ENCODE measurements around the gene CORO1C. TPM values are rescaled to one million over a fixed set of nuclear protein-coding genes. Genes with fewer than 3 reads are reported as not detected.

Gene CORO1C
- total RNA-seq, 1 experiment from 2014 or later: 208 TPM

DNA sequence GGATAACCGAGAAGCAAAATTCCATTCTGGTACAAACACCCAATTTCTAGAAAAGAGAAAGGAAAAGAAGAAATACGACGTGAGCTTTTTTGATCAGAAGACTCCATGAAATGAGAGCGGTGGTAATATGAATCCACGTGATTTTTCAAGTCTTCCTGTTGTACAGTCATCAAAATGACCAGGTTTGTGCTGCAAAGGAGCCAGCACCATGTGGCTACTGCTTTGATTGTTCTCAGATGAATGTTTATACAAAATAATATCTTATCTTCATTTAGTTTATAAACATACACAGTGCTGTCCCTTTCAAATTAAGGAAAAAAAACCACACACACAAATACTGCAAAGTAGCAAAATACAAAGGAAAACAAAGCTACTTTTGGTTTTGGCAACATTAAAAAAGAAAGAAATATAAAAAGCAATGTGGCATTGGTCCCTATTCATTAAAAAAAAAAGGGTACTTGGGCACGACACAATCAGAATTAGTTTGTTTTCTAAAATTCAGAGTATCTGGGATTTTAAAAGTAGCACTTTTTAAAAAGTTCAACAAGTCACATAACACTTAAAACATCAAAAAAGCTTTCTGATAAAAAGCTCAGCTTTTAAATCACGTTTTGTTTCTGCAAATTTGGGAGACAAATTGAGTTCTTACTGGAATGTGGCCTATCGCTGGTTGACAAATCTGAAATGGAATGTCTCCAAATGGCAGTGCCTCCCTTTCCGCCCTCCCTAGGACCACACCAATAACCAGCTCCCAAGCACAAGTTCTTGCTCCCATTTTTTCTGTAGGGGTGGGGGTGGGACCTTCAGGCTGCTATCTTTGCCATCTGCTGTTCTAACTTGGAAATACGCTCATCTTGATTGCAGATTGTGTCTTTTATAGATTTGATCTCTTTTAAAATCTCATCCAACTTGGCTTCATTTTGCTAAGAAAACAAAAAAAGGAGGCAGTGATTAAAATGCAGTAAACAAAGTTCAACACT lies 84.4 kb downstream of the CORO1C start:
- intact Hi-C loops (cut with micrococcal nuclease; ENCODE audit: unreplicated experiment): no loop called here
- ChIA-PET CTCF (interaction anchor here (0.7 kb wide), 2 partner anchors 27 to 253 kb away, joined by 6 to 10 read pairs; no protein-coding TSS in a partner anchor), POLR2A (ENCODE audit: low non-redundant PET) (no interaction called here)
- H3K4me1 ChIP-seq (ENCODE audit: insufficient read depth, low read length, poor library complexity, severe bottlenecking): no peaks in the 10 kb centered on the region
- no peaks in the 10 kb centered on the region for H3K27me3 ChIP-seq (replicated peaks; ENCODE audit: insufficient read depth, low read depth, low read length, poor library complexity)
- TF ChIP-seq, protein P1, sequence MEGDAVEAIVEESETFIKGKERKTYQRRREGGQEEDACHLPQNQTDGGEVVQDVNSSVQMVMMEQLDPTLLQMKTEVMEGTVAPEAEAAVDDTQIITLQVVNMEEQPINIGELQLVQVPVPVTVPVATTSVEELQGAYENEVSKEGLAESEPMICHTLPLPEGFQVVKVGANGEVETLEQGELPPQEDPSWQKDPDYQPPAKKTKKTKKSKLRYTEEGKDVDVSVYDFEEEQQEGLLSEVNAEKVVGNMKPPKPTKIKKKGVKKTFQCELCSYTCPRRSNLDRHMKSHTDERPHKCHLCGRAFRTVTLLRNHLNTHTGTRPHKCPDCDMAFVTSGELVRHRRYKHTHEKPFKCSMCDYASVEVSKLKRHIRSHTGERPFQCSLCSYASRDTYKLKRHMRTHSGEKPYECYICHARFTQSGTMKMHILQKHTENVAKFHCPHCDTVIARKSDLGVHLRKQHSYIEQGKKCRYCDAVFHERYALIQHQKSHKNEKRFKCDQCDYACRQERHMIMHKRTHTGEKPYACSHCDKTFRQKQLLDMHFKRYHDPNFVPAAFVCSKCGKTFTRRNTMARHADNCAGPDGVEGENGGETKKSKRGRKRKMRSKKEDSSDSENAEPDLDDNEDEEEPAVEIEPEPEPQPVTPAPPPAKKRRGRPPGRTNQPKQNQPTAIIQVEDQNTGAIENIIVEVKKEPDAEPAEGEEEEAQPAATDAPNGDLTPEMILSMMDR (conservative IDR thresholded peaks at IDR 0.05; ENCODE audit: low read depth, low read length): 0 out of 2 replicates have a peak, but pooled peaks have one; percentile 9
- no peak for TF ChIP-seq EZH2 (IDR thresholded peaks at IDR 0.05; ENCODE audit: borderline replicate concordance, low read depth, low read length, poor library complexity, severe bottlenecking)
- DNase-seq (ENCODE audit: low spot score): no peak
- BruUV-seq (replicated peaks): no TSS peak
- H3K36me3 ChIP-seq (ENCODE audit: insufficient read depth, low read length, poor library complexity, severe bottlenecking): peaks cover 63% of the 10 kb centered on the region
- H3K4me3 ChIP-seq (ENCODE audit: low read depth, low read length, poor library complexity, severe bottlenecking): no peak overlapping the region
- H3K9me3 ChIP-seq (ENCODE audit: low read depth, low read length, poor library complexity, severe bottlenecking): no peaks in the 10 kb centered on the region
- no peak overlapping the region for H3K27ac ChIP-seq (ENCODE audit: low read depth, low read length, poor library complexity, severe bottlenecking)

DNA sequence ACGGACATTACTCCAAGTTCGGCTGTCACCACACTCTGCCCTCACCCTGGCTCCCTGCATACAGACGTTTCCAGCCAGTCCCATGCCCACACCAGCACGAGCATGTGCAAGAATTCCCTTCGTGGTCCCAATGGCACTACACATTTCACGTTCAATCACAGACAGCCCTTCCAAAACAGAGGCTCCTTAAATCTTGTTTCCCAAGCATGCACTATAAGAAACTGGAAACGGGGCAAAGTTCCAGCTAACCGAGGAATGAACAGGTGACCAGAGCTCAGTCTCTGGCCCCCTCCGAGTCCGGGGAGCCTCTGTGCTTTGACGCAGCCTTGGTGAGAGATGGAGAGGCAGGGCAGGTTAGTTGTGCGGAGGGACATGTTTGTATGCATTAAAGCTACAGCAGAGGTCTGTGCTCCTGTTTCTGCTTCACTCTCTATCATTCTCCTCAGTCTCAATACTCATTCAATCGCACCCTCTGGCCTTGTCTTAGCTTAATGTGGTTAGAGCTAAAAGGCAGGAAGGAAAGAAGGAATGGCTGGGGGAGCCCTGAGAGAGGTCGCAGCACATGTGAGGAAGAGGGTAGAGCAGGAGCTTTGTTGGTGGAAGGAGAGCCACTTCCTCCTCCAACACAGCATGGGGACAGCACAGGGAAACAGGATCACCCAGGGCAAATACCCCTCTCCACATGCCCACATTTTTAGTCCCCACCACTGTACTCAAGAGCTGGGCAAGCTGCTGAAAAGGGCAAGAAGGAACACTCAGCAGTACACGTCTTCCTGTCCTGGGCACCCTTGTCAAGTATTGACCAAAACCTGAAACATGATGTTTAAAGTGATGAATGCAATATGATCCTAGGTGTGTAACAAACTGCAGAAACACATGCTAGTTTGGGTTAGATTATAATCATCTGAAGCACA lies 85.4 kb downstream of the CORO1C start:
- TF ChIP-seq EZH2 (IDR thresholded peaks at IDR 0.05; ENCODE audit: borderline replicate concordance, low read depth, low read length, poor library complexity, severe bottlenecking): no peak
- Histone ChIP-seq H3K4me1 (ENCODE audit: insufficient read depth, low read length, poor library complexity, severe bottlenecking) (no peaks in the 10 kb centered on the region), H3K27me3 (replicated peaks; ENCODE audit: insufficient read depth, low read depth, low read length, poor library complexity) (no peaks in the 10 kb centered on the region), H3K36me3 (ENCODE audit: insufficient read depth, low read length, poor library complexity, severe bottlenecking) (peaks cover 54% of the 10 kb centered on the region), H3K9me3 (ENCODE audit: low read depth, low read length, poor library complexity, severe bottlenecking) (no peaks in the 10 kb centered on the region), H3K4me3 (ENCODE audit: low read depth, low read length, poor library complexity, severe bottlenecking) (no peak overlapping the region), H3K27ac (ENCODE audit: low read depth, low read length, poor library complexity, severe bottlenecking) (no peak overlapping the region)
- no peak for DNase-seq (ENCODE audit: low spot score)
- CTCF ChIA-PET: interaction anchor here (0.6 kb wide), 1 partner anchor 156 kb away, joined by 4 read pairs; no protein-coding TSS in a partner anchor
- POLR2A ChIA-PET (ENCODE audit: low non-redundant PET): interaction anchor here (0.6 kb wide), 2 partner anchors 86 to 1662 kb away, joined by 3 to 4 read pairs; no protein-coding TSS in a partner anchor
- no TSS peak for BruUV-seq (replicated peaks)
- intact Hi-C loops (cut with micrococcal nuclease; ENCODE audit: unreplicated experiment): no loop called here

DNA sequence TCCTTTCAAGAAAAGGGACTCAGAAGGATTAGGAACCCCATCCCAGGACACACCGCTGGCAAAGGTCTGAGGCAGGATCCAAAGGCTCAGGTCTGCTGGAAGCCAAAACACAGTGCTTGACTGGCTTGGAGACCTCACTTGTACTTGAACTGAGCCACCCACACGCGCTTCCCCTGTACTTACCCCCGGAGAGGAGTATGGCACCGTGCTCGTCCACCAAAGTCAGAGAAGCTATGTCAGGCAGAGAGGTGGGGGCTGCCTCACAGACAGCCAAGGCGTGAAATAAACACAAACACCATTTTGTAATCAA lies 86.6 kb downstream of the CORO1C start:
- H3K27ac ChIP-seq (ENCODE audit: low read depth, low read length, poor library complexity, severe bottlenecking): no peak overlapping the region
- peaks cover 44% of the 10 kb centered on the region for H3K36me3 ChIP-seq (ENCODE audit: insufficient read depth, low read length, poor library complexity, severe bottlenecking)
- H3K27me3 ChIP-seq (replicated peaks; ENCODE audit: insufficient read depth, low read depth, low read length, poor library complexity): no peaks in the 10 kb centered on the region
- intact Hi-C loops (cut with micrococcal nuclease; ENCODE audit: unreplicated experiment): no loop called here
- no peaks in the 10 kb centered on the region for H3K4me1 ChIP-seq (ENCODE audit: insufficient read depth, low read length, poor library complexity, severe bottlenecking)
- no peak for DNase-seq (ENCODE audit: low spot score)
- ChIA-PET CTCF (no interaction called here), POLR2A (ENCODE audit: low non-redundant PET) (no interaction called here)
- H3K4me3 ChIP-seq (ENCODE audit: low read depth, low read length, poor library complexity, severe bottlenecking): no peak overlapping the region
- H3K9me3 ChIP-seq (ENCODE audit: low read depth, low read length, poor library complexity, severe bottlenecking): no peaks in the 10 kb centered on the region
- BruUV-seq (replicated peaks): no TSS peak
- no peak for TF ChIP-seq EZH2 (IDR thresholded peaks at IDR 0.05; ENCODE audit: borderline replicate concordance, low read depth, low read length, poor library complexity, severe bottlenecking)
